ENCODE data around the gene FGFR2. TPM values are rescaled to one million over a fixed set of nuclear protein-coding genes. Genes with fewer than 3 reads are reported as not detected.

The FGFR2 gene
- total RNA-seq, 1 donor from 2014 or later: 11.8 TPM

- no peaks in the 10 kb centered on the region for H3K36me3 ChIP-seq (ENCODE audit: insufficient read depth, low read length)
- no peaks in the 10 kb centered on the region for H3K4me1 ChIP-seq (ENCODE audit: insufficient read depth, low read length)
- H3K27ac ChIP-seq (ENCODE audit: low read depth, low read length): no peak overlapping the region
- no peaks in the 10 kb centered on the region for H3K79me2 ChIP-seq (ENCODE audit: insufficient read depth, low read length)
- H3K27me3 Mint-ChIP-seq (ENCODE audit: low read depth, unreplicated experiment): no peaks in the 10 kb centered on the region
- no peak overlapping the region for H3K4me2 ChIP-seq (ENCODE audit: low read length)
- H4K20me1 ChIP-seq (ENCODE audit: insufficient read depth, low read length): no peaks in the 10 kb centered on the region
- no peak overlapping the region for H3K9ac ChIP-seq (ENCODE audit: low read length)
- no peak overlapping the region for H3K4me3 Mint-ChIP-seq (ENCODE audit: unreplicated experiment)
- FAIRE-seq (no peak), DNase-seq (ENCODE audit: low read depth) (no peak)
- no peak overlapping the region for H2AFZ ChIP-seq (ENCODE audit: low read depth, low read length)
- no peaks in the 10 kb centered on the region for H3K9me3 Mint-ChIP-seq (ENCODE audit: unreplicated experiment)
- H3K4me3 ChIP-seq (ENCODE audit: insufficient read depth, low read depth, low read length): no peak overlapping the region
- H3K9me3 ChIP-seq (ENCODE audit: insufficient read depth, low read depth, low read length): no peaks in the 10 kb centered on the region
- peaks cover 7% of the 10 kb centered on the region for H3K4me1 Mint-ChIP-seq (ENCODE audit: low read depth, unreplicated experiment)
- no peak for TF ChIP-seq EZH2 (IDR thresholded peaks at IDR 0.05; ENCODE audit: insufficient read depth, low read length)
- no peak for TF ChIP-seq CTCF (IDR thresholded peaks at IDR 0.05; ENCODE audit: insufficient read depth, low read depth, low read length)
- H3K27me3 ChIP-seq (ENCODE audit: insufficient read depth, low read length): peaks cover 3% of the 10 kb centered on the region
- no peak overlapping the region for H3K27ac Mint-ChIP-seq (ENCODE audit: unreplicated experiment)
- peaks cover 19% of the 10 kb centered on the region for H3K36me3 Mint-ChIP-seq (ENCODE audit: low read depth, unreplicated experiment)
These were observed 102.5 kb downstream of the FGFR2 start for GRCh38 chr10:121495719-121496118.

GRCh38 chr10:121494296-121494695 is 103.9 kb downstream of the FGFR2 start:
- Histone ChIP-seq H3K79me2 (ENCODE audit: insufficient read depth, low read length) (no peaks in the 10 kb centered on the region), H3K4me1 (ENCODE audit: insufficient read depth, low read length) (no peaks in the 10 kb centered on the region), H3K9ac (ENCODE audit: low read length) (no peak overlapping the region), H2AFZ (ENCODE audit: low read depth, low read length) (no peak overlapping the region), H3K27ac (ENCODE audit: low read depth, low read length) (no peak overlapping the region), H3K4me2 (ENCODE audit: low read length) (no peak overlapping the region), H4K20me1 (ENCODE audit: insufficient read depth, low read length) (no peaks in the 10 kb centered on the region), H3K9me3 (ENCODE audit: insufficient read depth, low read depth, low read length) (no peaks in the 10 kb centered on the region), H3K36me3 (ENCODE audit: insufficient read depth, low read length) (no peaks in the 10 kb centered on the region), H3K27me3 (ENCODE audit: insufficient read depth, low read length) (no peaks in the 10 kb centered on the region), H3K4me3 (ENCODE audit: insufficient read depth, low read depth, low read length) (no peak overlapping the region)
- H3K27me3 Mint-ChIP-seq (ENCODE audit: low read depth, unreplicated experiment): no peaks in the 10 kb centered on the region
- FAIRE-seq: no peak
- no peaks in the 10 kb centered on the region for H3K9me3 Mint-ChIP-seq (ENCODE audit: unreplicated experiment)
- H3K4me1 Mint-ChIP-seq (ENCODE audit: low read depth, unreplicated experiment): peaks cover 7% of the 10 kb centered on the region
- H3K27ac Mint-ChIP-seq (ENCODE audit: unreplicated experiment): no peak overlapping the region
- no peak overlapping the region for H3K4me3 Mint-ChIP-seq (ENCODE audit: unreplicated experiment)
- DNase-seq (ENCODE audit: low read depth): no peak
- TF ChIP-seq CTCF (IDR thresholded peaks at IDR 0.05; ENCODE audit: insufficient read depth, low read depth, low read length): no peak
- no peak for TF ChIP-seq EZH2 (IDR thresholded peaks at IDR 0.05; ENCODE audit: insufficient read depth, low read length)
- H3K36me3 Mint-ChIP-seq (ENCODE audit: low read depth, unreplicated experiment): peaks cover 15% of the 10 kb centered on the region

GRCh38 chr10:121493521-121493920 is 104.7 kb downstream of the FGFR2 start:
- no peak for TF ChIP-seq EZH2 (IDR thresholded peaks at IDR 0.05; ENCODE audit: insufficient read depth, low read length)
- no peak for TF ChIP-seq CTCF (IDR thresholded peaks at IDR 0.05; ENCODE audit: insufficient read depth, low read depth, low read length)
- Histone ChIP-seq H3K4me3 (ENCODE audit: insufficient read depth, low read depth, low read length) (no peak overlapping the region), H3K4me1 (ENCODE audit: insufficient read depth, low read length) (no peaks in the 10 kb centered on the region), H3K36me3 (ENCODE audit: insufficient read depth, low read length) (no peaks in the 10 kb centered on the region), H4K20me1 (ENCODE audit: insufficient read depth, low read length) (no peaks in the 10 kb centered on the region), H3K27me3 (ENCODE audit: insufficient read depth, low read length) (no peaks in the 10 kb centered on the region), H3K4me2 (ENCODE audit: low read length) (no peak overlapping the region), H3K9ac (ENCODE audit: low read length) (no peak overlapping the region), H3K9me3 (ENCODE audit: insufficient read depth, low read depth, low read length) (no peaks in the 10 kb centered on the region), H3K27ac (ENCODE audit: low read depth, low read length) (no peak overlapping the region), H2AFZ (ENCODE audit: low read depth, low read length) (no peak overlapping the region), H3K79me2 (ENCODE audit: insufficient read depth, low read length) (no peaks in the 10 kb centered on the region)
- Mint-ChIP-seq H3K4me3 (ENCODE audit: unreplicated experiment) (no peak overlapping the region), H3K4me1 (ENCODE audit: low read depth, unreplicated experiment) (peaks cover 7% of the 10 kb centered on the region), H3K27me3 (ENCODE audit: low read depth, unreplicated experiment) (no peaks in the 10 kb centered on the region), H3K27ac (ENCODE audit: unreplicated experiment) (no peak overlapping the region), H3K9me3 (ENCODE audit: unreplicated experiment) (no peaks in the 10 kb centered on the region), H3K36me3 (ENCODE audit: low read depth, unreplicated experiment) (peaks cover 13% of the 10 kb centered on the region)
- no peak for FAIRE-seq
- no peak for DNase-seq (ENCODE audit: low read depth)

All from astrocyte (in vitro differentiated cells and primary cell).